ENCODE results near the gene BRCC3.
A peak's percentile ranks its signal among the peaks of the same experiment; 100 is the strongest.

BRCC3 gene

GRCh38 chrX:155070975-155071693 is at the start of gene BRCC3, which contains the start of the genes CMC4 and MTCP1:
Gene BRCC3, plus strand, starts transcription at chrX:155071508. Its CDS starts 20 bp downstream, at chrX:155071528.
Gene CMC4, minus strand, starts transcription at chrX:155071136. Its CDS starts 7,113 bp downstream, at chrX:155064023.
Gene MTCP1, minus strand, starts transcription at chrX:155071136. Its CDS starts 5,126 bp downstream, at chrX:155066010.
- peak; percentile 42 to 51 for DNase-seq (ENCODE audit: low read depth in 2 of 2)

GRCh38 chrX:155022585-155022984 is 48.7 kb upstream of the BRCC3 start, which contains the start of gene F8:
Gene F8, minus strand, starts transcription at chrX:155022723. Its CDS starts 171 bp downstream, at chrX:155022552.
- DNase-seq (ENCODE audit: low read depth in 2 of 2), result no peak

GRCh38 chrX:155023907-155024833 is 47.1 kb upstream of the BRCC3 start:
- no peak for DNase-seq (ENCODE audit: low read depth in 2 of 2)

- DNase-seq (ENCODE audit: low read depth in 2 of 2), result no peak
Measured at GRCh38 chrX:155026420-155026726, 44.9 kb upstream of the BRCC3 start.

- DNase-seq (ENCODE audit: low read depth in 2 of 2), result peak; percentile 72 to 88
Measured at GRCh38 chrX:155026727-155027508, 44.4 kb upstream of the BRCC3 start, which contains the start of gene FUNDC2. Gene FUNDC2, plus strand, starts transcription at chrX:155026844. Its CDS starts 95 bp downstream, at chrX:155026939.

- DNase-seq (ENCODE audit: low read depth in 2 of 2), result no peak
Measured at GRCh38 chrX:155027509-155028066, 43.7 kb upstream of the BRCC3 start.

GRCh38 chrX:155028129-155028528 is 43.2 kb upstream of the BRCC3 start:
- DNase-seq (ENCODE audit: low read depth in 2 of 2), result no peak

- no peak for DNase-seq (ENCODE audit: low read depth in 2 of 2)
Measured at GRCh38 chrX:155028877-155029291, 42.4 kb upstream of the BRCC3 start.

GRCh38 chrX:155031657-155032056 is 39.7 kb upstream of the BRCC3 start:
- DNase-seq (ENCODE audit: low read depth in 2 of 2), result no peak

- no peak for DNase-seq (ENCODE audit: low read depth in 2 of 2)
Measured at GRCh38 chrX:155035688-155036087, 35.6 kb upstream of the BRCC3 start.

- no peak for DNase-seq (ENCODE audit: low read depth in 2 of 2)
Measured at GRCh38 chrX:155046129-155046810, 25.0 kb upstream of the BRCC3 start.

GRCh38 chrX:155046811-155047528 is 24.3 kb upstream of the BRCC3 start:
- DNase-seq (ENCODE audit: low read depth in 2 of 2), result no peak

- DNase-seq (ENCODE audit: low read depth in 2 of 2), result peak; percentile 3 to 18
Measured at GRCh38 chrX:155048977-155049619, 22.2 kb upstream of the BRCC3 start.

- no peak for DNase-seq (ENCODE audit: low read depth in 2 of 2)
Measured at GRCh38 chrX:155052738-155053498, 18.4 kb upstream of the BRCC3 start.

GRCh38 chrX:155053656-155054055 is 17.7 kb upstream of the BRCC3 start:
- no peak for DNase-seq (ENCODE audit: low read depth in 2 of 2)

- DNase-seq (ENCODE audit: low read depth in 2 of 2), result no peak
Measured at GRCh38 chrX:155054255-155054654, 17.1 kb upstream of the BRCC3 start.

GRCh38 chrX:155055494-155055893 is 15.8 kb upstream of the BRCC3 start:
- DNase-seq (ENCODE audit: low read depth in 2 of 2), result no peak

GRCh38 chrX:155056471-155056870 is 14.8 kb upstream of the BRCC3 start:
- no peak for DNase-seq (ENCODE audit: low read depth in 2 of 2)

All from stimulated activated CD4-positive, alpha-beta T cell treated with anti-CD3 and anti-CD28 coated beads, Interleukin-1b, Interleukin-23, amount 100 ng/mL, for 1 hour (primary cell).